ENCODE measurements around the gene OPCML.
"Not testable (repeated sequence)": the region's sequence is repeated elsewhere in the genome, so short reads cannot be mapped to it uniquely, and the experiment has no call there.

OPCML gene

DNA sequence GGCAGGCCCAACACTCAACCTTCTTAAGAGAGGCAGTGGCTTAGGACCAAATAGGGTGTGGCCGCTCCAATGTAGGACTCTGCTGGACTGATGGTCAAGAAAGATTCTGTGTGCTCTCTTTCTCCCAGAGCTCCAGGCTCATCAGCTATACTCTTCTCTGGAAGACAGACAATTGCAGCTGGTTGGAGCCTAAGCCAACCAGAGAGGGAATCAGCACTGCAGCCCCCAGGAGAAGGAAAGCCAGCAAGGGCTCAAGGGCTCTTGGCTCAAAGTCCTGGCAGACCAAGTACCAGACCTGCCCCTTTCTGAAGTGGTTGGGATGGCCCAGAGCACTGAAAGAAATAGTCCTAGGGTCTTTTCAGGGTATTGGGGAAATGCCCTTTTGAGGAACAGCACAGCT, 1084.5 kb downstream of the OPCML start:
- DNase-seq: no peak

DNA sequence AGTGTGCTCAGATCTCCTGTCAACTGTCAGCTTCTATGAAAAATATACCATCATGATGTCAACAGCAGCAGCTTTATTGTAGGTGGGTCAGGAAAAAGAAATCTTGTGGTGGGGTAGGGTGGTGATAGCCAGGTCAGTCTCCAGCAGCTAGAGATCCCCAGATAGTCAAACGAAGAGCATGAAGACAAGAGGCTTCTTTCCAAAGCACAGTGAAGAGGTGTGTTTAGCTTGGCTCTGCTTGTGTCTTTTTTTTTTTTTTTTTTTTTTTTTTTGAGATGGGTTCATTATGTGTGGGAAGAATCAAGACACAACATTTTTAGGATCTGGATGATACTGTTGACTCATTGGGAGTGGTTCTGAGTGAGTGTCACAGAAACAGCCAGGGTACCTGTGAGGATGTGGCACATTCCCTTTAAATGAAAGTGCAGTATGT, 1086.4 kb downstream of the OPCML start:
- DNase-seq: no peak

- DNase-seq: no peak
Observed at GRCh38 chr11:132444911-132445310, 1087.4 kb downstream of the OPCML start.

- no peak for DNase-seq
Observed at GRCh38 chr11:132439711-132440255, 1092.5 kb downstream of the OPCML start.

GRCh38 chr11:132438418-132438817, 1093.9 kb downstream of the OPCML start:
- no peak for DNase-seq

DNA sequence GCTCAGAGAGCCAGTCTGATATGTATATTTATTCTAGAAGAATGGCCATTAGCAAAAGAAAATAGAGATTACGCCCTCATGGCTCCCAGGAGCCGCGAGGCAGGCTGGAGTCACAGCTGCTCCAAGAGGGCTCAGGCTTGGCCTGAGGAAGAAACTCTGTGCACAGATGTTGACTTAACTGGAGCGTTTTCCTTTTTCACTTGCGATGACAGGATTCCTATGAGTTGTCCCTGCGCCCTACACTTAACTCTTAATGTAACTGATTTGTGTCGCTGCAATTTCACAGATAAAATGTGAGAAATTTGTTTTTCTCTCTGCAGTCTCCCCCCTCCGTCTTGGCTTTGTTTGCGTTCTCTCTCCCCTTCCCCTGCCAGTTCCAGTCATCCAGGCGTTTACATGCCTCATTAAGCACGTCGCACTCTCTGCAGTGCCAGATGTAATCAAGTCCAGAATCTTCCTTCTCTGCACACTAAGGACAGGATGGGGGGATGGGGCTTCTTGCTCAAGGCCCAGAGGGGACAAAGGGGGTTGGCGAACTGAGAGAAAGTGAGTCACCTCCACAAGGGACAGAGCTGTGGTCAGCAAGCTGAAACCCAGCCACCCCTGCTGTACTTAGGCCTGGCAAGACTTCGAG, 1101.8 kb downstream of the OPCML start:
- DNase-seq: no peak

DNA sequence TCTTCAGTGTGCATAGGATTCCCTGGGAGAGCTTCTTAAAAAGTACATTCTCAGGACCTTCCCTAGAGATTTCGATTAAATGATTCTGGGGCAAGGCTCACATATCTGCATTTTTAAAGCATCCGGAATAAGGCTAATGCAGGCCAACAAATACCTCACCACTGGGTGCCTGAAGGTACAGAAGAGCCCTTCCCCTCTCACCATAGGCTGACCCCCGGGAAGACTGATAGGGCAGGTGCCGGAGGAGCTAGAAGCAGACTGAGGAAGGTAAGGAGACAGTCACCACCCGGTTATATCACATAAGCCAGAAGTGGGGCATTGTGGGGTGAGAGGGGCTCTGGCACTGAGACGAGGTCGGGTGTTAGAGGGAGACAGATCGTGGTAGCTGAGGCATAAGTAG, 1102.6 kb downstream of the OPCML start:
- DNase-seq: no peak

GRCh38 chr11:132427611-132428010, 1104.7 kb downstream of the OPCML start:
- no peak for DNase-seq

- DNase-seq: no peak
Observed at GRCh38 chr11:132424433-132424832, 1107.9 kb downstream of the OPCML start.

GRCh38 chr11:132423266-132423665, 1109.0 kb downstream of the OPCML start:
- no peak for DNase-seq

- no peak for DNase-seq
Observed at GRCh38 chr11:132422722-132423121, 1109.6 kb downstream of the OPCML start.

DNA sequence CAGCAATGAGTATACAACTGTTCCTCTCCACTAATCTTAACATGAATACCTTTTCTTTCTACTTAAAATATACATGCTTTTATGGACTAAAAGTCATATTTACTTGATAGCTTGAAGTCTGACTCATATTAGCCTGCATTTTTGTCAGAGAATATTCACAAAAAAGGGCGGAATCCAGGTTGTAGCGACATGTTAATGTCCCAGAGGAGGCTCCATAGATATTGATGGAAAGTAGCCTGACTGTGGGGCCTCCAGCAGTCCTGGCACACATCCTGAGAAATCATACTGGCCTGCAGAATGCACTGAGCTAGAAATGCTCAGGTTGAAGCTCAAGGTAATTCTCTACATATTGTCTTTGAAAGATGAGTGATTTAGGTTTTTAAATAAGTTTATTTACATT, 1110.7 kb downstream of the OPCML start:
- no peak for DNase-seq

GRCh38 chr11:132414451-132414850, 1117.8 kb downstream of the OPCML start:
- no peak for DNase-seq

DNA sequence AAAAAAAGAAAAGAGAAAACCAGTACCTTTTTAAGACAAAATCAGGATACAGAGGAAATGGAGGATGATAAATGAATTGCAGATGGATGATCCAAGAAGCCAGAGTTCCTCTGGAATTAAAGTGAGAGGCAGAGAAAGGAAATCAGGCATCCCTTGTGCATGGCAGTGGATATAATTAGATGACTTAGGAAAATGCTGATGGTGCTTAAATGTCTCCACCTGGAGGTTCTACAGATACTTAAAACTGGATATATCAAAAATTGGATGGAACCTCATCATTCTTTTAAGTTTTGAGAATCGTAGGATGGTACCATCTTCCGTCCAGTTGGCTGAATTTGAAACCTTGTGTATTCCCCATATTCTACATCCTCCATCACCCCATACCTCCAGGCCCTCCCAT, 1121.9 kb downstream of the OPCML start:
- DNase-seq: no peak

GRCh38 chr11:132409573-132410355, 1122.5 kb downstream of the OPCML start:
- DNase-seq: no peak

DNA sequence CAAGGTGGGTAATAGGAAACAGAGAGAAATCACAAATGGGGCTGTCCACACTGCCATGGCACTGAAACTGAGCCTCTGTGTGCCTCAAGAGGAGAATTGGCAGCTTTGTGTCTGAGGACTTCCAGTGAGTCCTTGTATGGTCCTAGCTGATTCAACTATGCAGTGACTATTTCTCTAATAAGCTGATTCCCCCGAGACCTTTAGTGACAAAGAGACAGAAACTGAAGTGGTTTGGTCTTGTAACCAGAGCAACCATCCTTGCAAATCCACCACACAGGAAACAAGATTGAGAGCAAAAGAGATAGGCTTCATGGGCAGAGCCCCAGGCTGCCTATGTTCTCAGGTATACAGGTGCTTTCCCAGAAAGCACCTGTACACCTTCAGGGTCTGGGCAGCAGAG, 1123.4 kb downstream of the OPCML start:
- no peak for DNase-seq

GRCh38 chr11:132405728-132406127, 1126.6 kb downstream of the OPCML start:
- DNase-seq: no peak

- DNase-seq: no peak
Observed at GRCh38 chr11:132402071-132402684, 1130.1 kb downstream of the OPCML start.

GRCh38 chr11:132396318-132396717, 1136.0 kb downstream of the OPCML start:
- no peak for DNase-seq

GRCh38 chr11:132395434-132395833, 1136.9 kb downstream of the OPCML start:
- no peak for DNase-seq

DNA sequence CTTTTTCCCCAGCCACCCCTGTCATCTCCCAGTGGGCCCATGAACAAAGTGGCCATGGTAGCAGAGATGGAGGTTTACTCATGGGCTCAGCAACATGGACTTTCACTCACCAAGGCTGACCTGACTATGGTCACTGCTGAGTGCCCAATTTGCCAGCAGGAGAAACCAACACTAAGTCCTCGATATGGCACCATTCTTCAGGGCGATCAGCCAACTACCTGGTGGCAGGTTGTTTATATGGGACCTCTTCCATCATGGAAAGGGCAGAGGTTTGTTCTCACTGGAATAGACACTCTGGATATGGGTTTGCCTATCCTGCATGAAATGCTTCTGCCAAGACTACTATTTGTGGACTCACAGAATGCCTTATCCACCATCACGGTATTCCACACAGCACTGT, 1152.8 kb downstream of the OPCML start:
- no peak for DNase-seq

GRCh38 chr11:132373405-132374143, 1158.7 kb downstream of the OPCML start:
- no peak for DNase-seq

GRCh38 chr11:132370114-132370513, 1162.2 kb downstream of the OPCML start:
- DNase-seq: not testable (repeated sequence)

All from inflammatory macrophage treated with lipopolysaccharide for 4 hours (primary cell).